M059J (cell line): ENCODE results near the gene WDR46. TPM values are rescaled to one million over a fixed set of nuclear protein-coding genes. Genes with fewer than 3 reads are reported as not detected.

Source experiments
- DNase-seq: peaks from one replicate; pipeline ENCODE4 v3.0.0-alpha.2; 2012; ENCODE audit warnings: low read depth
- total RNA-seq: library from RNA; depleted of rRNA; stranded (reverse); fragments of >200 nt; shearing (Covaris generic); gene quantifications from 2 replicates; pipeline ENCODE4 v1.2.3, GENCODE V29; 2014

The WDR46 gene
- total RNA-seq, 1 experiment from 2014 or later = 151 TPM

DNA sequence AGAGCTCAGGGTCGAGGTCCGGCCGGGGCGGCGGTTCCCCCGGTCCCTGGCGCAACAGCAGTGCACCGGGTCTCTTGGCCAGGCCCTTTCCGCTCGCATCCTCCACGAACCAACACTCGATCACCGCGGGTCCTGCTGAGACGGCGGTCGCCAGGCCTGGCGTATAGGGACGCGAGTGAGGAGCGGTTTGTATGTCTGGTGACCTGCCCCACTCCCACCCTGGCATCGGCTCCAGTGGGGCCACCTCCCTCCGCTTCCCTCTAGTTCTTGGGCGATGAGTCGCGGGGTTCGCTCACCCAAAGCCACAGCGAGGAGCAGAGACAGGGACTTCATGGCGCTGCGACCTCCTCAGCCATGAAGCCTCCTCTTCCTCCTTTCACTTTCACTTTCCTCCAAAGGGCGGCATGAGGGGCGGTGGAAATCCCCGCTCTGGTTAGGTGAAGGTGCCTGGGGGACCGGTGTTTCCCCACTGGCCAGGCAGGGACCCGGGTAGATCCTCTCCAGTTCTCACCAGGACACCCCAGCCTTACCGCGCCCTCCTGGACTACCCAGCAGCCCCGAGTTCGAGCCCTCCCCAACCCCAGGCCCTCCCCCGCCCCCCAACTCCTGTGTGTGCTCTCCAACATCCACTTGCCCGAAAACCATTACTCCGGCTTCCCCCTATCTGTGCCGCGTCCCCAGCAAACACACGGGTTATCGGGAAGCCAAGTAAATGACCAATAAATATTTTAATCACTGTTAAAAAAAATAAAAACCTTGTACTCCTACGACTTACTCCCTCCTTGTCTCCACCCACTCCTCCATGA, 24.9 kb upstream of the WDR46 start, which contains the start of gene TAPBP:
Gene TAPBP (minus strand): TSS at position 370 of the 806 bp plus-strand sequence. CDS start 37 bp downstream, at position 333.
- DNase-seq = peak; percentile 85

DNA sequence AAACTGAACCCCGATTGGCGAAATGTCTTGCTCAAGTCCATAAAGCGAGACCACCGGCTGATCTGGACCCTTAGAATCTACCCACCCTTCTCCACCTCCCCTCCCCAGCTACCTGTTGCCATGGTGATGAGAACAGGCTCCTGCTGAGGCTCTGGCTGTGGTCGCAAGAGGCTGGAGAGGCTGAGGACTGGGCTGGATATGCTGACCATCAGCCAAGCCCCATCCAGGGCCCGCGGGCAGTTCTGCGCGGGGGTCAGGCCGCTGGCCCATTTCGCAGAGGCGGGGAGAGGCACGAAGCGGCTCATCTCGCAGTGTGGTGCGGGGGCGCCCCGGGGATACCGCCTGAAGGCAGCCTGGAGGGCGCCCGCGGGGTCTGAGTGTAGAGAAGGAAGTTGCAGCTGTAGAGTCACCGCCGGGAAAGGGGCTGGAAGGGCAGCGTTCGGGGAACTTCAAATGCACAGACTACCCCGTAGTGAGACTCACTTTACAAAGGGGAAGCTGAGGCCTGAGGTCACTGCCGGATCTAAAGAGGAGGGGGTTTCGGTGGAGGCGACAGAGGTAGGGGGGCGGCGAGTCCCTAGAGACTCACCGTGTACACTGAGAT, 24.2 kb upstream of the WDR46 start:
- peak; percentile 58 for DNase-seq

DNA sequence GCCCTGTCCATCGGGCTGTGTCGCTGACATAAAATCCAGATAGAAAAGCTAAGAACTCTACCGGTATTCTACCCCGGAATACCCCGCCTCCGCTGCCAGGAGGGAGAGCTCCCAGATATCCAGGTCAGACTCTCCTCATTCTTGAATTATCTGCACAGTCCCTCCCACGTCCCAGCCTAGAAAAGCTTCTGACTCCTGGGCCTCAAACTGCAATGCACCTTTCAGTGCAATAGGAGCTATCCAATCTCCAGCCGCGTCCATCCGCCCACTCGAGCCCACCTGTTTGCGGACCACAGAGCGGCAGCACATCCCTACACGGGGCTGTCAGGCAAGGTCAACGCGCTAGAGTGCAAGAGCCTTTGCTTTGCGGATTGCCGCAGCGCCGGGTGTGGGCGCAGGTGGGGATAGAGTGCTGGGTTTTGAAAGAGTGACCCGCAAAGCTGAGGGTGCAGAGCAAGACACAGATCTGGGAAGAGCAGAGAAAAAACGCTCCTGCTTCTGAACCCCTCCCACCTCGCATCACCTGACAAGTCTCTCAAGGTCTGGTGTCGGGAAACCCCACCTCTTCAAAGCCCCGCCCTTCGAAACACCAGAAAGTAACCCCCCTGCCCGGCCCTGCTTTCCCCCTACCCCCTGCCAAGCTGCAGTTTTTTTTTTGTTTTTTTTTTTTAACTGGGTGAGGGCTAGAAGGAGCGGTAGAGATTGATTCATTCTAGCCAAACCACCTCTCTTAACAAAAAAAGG, 23.5 kb upstream of the WDR46 start:
- DNase-seq = peak; percentile 93

- no peak for DNase-seq
These were observed 17.3 kb upstream of the WDR46 start for GRCh38 chr6:33306356-33306755.

- DNase-seq = no peak
These were observed 16.0 kb upstream of the WDR46 start for GRCh38 chr6:33305052-33305451.

DNA sequence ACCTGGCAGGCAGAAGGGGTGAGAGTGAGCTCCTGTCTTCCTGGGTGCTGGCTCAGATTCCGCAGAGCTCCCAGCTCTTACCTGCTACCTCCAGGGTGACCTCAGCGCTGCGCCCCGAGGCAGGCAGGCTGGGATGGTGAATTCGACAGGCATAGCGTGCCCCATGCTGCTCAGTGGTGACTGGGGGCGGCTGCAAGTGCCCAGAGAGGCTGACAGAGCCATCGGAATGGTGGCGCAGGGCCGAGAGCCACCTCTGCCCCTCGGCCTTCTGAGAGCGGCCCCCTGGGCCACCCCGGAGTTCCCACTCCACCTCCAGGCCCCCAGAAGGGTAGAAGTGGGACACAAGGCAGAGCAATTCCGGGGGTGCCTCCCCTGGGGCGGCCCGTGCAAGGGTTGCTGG, 15.2 kb upstream of the WDR46 start:
- no peak for DNase-seq

DNA sequence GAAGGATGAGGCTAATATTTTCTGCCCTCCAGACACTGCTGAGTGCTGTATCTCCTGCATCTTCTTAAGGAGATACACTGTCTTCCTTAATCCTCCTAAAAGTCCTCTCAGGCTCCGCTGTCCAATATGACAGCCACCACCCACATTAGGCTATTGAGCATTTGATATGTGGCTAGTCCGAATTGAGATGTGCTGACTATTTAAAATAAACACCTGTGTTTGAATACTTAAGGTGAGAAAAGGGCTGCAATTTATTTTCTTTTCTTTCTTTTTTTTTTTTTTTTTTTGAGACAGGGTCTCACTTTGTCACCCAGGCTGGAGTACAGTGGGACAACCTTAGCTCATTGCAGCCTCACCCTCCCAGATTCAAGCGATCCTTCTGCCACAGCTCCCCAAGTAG, 12.8 kb upstream of the WDR46 start:
- DNase-seq = no peak

DNA sequence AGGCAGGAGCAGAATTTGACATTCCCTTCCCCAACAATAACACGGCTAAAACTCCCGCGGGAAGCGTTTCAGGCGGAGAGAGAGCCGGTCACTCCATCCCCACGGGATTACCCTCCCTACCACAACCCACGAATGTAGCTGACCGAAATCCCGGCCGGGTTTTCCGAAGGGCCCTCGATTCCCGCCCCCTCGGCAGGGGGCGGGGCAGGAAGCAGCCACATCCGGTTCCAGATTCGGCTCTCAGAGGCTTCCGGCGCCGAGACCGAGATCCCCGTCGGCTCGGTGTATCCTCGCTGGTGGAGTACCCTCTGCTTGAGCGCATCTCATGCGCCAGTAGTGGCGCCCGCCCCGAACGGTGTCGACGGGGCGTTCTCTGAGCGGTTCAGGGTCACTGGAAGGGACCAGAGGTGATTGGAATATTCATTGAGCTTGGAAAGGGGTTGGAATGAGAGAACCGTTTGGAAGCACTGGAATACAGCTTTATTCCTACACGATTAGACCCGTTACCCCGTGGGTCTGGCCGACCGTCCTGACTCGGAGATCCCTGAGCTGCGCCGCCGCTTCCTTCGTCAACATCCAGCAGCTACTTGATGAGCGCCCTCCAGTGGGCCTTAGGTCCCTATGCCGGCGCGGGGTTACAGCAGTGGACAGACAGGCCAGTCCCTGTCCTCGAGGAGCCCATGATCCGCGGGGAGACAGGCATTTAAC, 10.4 kb upstream of the WDR46 start:
- peak; percentile 97 for DNase-seq

- DNase-seq = peak; percentile 86
These were observed 9.8 kb upstream of the WDR46 start, which contains the start of gene RGL2 for GRCh38 chr6:33298773-33299236. Gene RGL2, minus strand, starts transcription at chr6:33298942. Its CDS starts 332 bp downstream, at chr6:33298610.

- DNase-seq = peak; percentile 98
These were observed 9.1 kb upstream of the WDR46 start for GRCh38 chr6:33297956-33298772.

DNA sequence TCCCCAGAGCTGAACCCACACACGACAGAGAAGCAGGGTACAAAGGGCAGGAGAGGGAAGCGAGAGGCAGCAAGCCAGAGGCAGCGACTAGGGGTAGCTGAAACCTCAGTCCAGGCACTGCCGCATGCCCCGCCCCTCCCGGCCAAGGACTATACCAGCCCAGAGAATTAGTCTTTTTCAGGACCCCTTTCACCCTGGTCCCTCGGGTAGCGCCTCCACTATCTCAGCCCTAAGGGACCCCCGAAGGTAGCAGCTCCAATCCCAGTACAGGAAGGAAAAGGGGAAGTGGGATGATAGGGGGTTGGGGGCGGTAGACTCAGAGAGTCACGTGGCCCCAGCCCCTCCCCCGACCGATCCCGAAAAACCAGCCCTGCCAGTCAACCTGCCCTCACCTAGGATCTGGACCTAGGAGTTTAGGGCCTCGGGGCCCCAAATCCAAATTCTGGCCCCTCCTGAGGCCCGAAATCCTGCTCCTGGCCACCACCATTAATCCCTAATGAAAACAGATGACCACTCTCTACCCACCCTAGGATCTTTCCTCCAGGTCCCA, 8.4 kb upstream of the WDR46 start:
- DNase-seq = no peak

DNA sequence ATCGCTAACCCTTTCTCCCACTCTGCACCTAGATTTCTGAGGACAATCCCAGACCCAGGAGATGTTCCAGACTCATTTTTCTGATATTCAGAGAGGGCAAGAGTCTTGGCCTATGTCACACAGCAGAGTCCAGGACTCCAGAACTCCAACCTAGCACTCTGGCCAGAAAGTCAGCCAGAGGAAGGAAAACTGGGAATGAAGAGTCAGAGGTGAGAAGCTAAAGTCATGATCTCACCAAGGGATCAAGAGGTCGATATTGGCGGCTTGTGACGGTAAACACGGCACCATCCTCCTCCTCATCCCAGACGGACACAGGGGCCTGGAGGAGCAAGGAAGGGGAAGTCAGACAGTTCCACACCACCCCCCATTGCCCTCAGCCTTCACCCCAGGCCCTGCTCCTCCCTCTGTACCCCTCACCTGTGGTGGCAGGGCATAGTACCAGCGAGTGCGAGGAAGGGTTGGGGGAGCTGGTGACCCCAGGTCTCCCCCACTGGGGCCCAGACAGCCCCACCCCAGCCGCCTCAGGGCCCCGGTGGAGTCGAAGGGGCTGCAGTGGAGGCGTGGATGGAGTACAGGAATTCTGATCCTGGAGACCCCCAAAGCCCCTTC, 7.9 kb upstream of the WDR46 start:
- DNase-seq = no peak

GRCh38 chr6:33295621-33296369, 6.8 kb upstream of the WDR46 start:
- DNase-seq = no peak

DNA sequence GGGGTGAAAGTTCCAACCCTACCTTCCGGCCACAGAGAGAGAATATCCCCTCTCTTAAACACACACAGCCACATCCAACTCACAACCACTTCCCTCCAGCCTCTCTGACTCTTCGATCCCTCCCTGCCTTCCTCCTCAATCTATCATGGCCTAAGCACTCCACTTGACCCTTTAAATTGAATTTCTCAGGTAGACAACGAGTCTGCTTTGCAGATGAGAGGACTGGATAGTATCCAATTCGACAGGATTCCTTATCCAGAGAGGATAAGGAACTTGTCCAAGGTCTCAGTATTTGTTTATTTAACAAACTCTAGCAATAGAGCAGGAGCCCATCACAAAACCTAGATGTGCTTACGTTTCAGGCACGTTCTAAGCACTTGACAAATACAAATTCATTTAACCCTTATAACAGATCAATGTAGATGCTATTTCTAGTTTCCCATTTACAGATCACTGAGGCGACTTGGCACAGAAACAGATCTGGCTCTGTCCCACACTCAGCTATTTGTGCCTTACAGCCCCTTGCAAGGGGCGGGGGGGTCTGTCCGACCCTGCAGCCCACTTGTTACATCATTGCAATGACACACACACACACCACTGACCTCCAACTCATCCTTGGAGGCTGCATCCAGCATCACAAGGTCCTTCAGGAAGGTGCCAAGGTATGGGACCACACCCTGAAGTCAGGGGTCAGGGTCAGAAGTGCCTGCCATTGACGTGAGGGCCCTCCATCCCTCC, 5.2 kb upstream of the WDR46 start:
- DNase-seq = no peak

GRCh38 chr6:33292996-33293682, 4.1 kb upstream of the WDR46 start:
- DNase-seq = no peak

GRCh38 chr6:33290459-33290858, 1.4 kb upstream of the WDR46 start:
- DNase-seq = no peak

DNA sequence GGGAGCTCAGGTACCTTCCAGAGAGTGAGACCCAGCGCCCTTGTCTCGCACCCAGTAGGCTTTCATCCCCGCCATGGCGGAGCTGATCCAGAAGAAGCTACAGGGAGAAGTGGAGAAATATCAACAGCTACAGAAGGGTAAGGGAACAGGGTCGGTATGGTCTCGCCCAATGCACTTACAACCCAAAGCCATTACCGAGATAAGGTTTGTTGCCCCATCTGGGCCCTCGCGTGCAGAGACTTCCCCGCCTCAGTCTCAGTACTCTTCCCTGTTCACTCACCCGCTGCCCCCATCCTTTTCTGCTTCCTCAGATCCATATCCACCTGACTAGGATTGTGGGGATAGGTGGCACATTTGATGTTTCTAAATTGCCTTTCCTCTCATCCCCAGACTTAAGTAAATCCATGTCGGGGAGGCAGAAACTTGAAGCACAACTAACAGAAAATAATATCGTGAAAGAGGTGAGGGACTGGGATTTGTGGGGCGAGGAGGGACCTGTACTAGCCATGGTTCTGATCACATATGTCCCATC, 811 bp upstream of the WDR46 start:
- no peak for DNase-seq
